Measurements from ENCODE around the gene GPR39. TPM values are rescaled to one million over a fixed set of nuclear protein-coding genes. Genes with fewer than 3 reads are reported as not detected.

The GPR39 gene
- total RNA-seq, result 0.31 TPM in 1 of 2 replicates, not detected in the other

GRCh38 chr2:132416723-132417395 is at the start of gene GPR39:
TSS of gene GPR39 (plus strand) at chr2:132416805.

GRCh38 chr2:132669908-132670495 is 253.4 kb downstream of the GPR39 start, which contains the start of gene LYPD1:
TSS of gene LYPD1 (minus strand) at chr2:132670205. CDS start at chr2:132669932, 273 bp downstream.

Data from bladder microvascular endothelial cell (primary cell).